K562 (cell line): Measurements from ENCODE around the gene GALNT18. TPM values are rescaled to one million over a fixed set of nuclear protein-coding genes. Genes with fewer than 3 reads are reported as not detected.

Source experiments
- ATAC-seq: fragments of 200-7000 bp; cut with Tn5 transposase; 3 replicates; pipeline ENCODE4 v1.9.1; 2020; ENCODE audit warnings: moderate library complexity
- BruUV-seq: library from RNA; stranded (reverse); fragments of 400-500 nt; replicated peaks from 2 replicates; lab custom pipeline; 2021; lab: Mats Ljungman, UMichigan
- CTCF ChIA-PET: fragments of 300-600 bp; formaldehyde crosslinking; extraction: SDS; loops from one replicate; lab custom pipeline; 2021; ENCODE audit warnings: low intra/inter-chr PET ratio; lab: Yijun Ruan, JAX
- POLR2A ChIA-PET: fragments of 300-600, 350-650 bp; sonication (Branson Sonifier 250); formaldehyde crosslinking; extraction: SDS; loops from one replicate; lab custom pipeline; 2021; ENCODE audit warnings: antibody characterized with exemption, inconsistent platforms; lab: Yijun Ruan, JAX
- DNase-seq, 4 experiments: peaks; one replicate each; pipeline versions ENCODE4 v3.0.0 to v3.0.0-alpha.2; 2011 to 2018; ENCODE audit warnings: low spot score in 3 of 4, mixed read lengths in 3 of 4; ENCODE audit errors: extremely low read depth in 1 of 4
- FAIRE-seq: peaks from 2 replicates; lab custom pipeline; 2011; peaks lifted over from hg19 to GRCh38; lab: Jason Lieb, UNC
- H2AFZ ChIP-seq: 2 replicates; pipeline ENCODE4 v1.6.0; 2011; ENCODE audit warnings: low read depth, low read length, control low read depth, inconsistent platforms
- H3K27ac ChIP-seq: fragments of 200-600 bp; 3 replicates; pipeline ENCODE4 v1.8.0; 2011; ENCODE audit warnings: low read depth, mild to moderate bottlenecking, control low read depth, inconsistent platforms, low read length, moderate library complexity, mixed read lengths; ENCODE audit errors: extremely low read depth
- H3K27me3 ChIP-seq, 2 experiments: fragments of 300-600 bp in 1 of 2; 2 replicates in 1 of 2; 3 replicates in 1 of 2; pipeline versions ENCODE4 v1.6.0 to v1.8.0; 2011; ENCODE audit warnings: inconsistent platforms in 2 of 2, low read length in 2 of 2, mild to moderate bottlenecking in 1 of 2, mixed read lengths in 1 of 2, moderate library complexity in 1 of 2; ENCODE audit not compliant: control insufficient read depth in 2 of 2, insufficient read depth in 2 of 2
- H3K36me3 ChIP-seq: fragments of 300-600 bp; 3 replicates; pipeline ENCODE4 v1.8.0; 2011; ENCODE audit warnings: mild to moderate bottlenecking, low read length, inconsistent platforms; ENCODE audit not compliant: control insufficient read depth, insufficient read depth
- H3K4me1 ChIP-seq, 2 experiments: fragments of 200-600 bp in 1 of 2; replicated peaks in 1 of 2; 2 replicates in 1 of 2; 3 replicates in 1 of 2; pipeline versions ENCODE4 v1.5.1 to v1.8.0; 2011; ENCODE audit warnings: inconsistent platforms in 2 of 2, low read length in 2 of 2, mild to moderate bottlenecking in 1 of 2, mixed read lengths in 1 of 2, moderate library complexity in 1 of 2; ENCODE audit not compliant: control insufficient read depth in 2 of 2, insufficient read depth in 2 of 2
- H3K4me2 ChIP-seq: 2 replicates; pipeline ENCODE4 v1.6.1; 2011; ENCODE audit warnings: low read length, control low read depth, inconsistent platforms, mixed read lengths; ENCODE audit not compliant: insufficient read depth
- H3K4me3 ChIP-seq: fragments of 200-600 bp; sonication (generic), shearing (Covaris generic); 2 replicates; pipeline ENCODE4 v1.5.1; 2016; ENCODE audit warnings: control low read depth, inconsistent platforms
- H3K79me2 ChIP-seq: fragments of 200-600 bp; 3 replicates; pipeline ENCODE4 v1.8.0; 2011; ENCODE audit warnings: low read length, inconsistent platforms; ENCODE audit not compliant: control insufficient read depth, insufficient read depth
- H3K9ac ChIP-seq, 2 experiments: 2 replicates each; pipeline versions ENCODE4 v1.6.0 to v1.6.1; 2011; ENCODE audit warnings: low read depth in 2 of 2, low read length in 2 of 2, control low read depth in 1 of 2, inconsistent platforms in 1 of 2, mild to moderate bottlenecking in 1 of 2, mixed read lengths in 1 of 2; ENCODE audit not compliant: insufficient read depth in 1 of 2
- H3K9me1 ChIP-seq: one replicate; pipeline ENCODE4 v1.6.0; 2011; ENCODE audit warnings: inconsistent platforms, mild to moderate bottlenecking, low read length, moderate library complexity; ENCODE audit not compliant: control insufficient read depth, insufficient read depth
- H3K9me3 ChIP-seq: replicated peaks from 2 replicates; pipeline ENCODE4 v1.5.1; 2011; ENCODE audit warnings: low read depth, low read length, inconsistent platforms; ENCODE audit not compliant: control insufficient read depth, insufficient read depth
- H4K20me1 ChIP-seq: replicated peaks from 2 replicates; pipeline ENCODE4 v1.6.1; 2011; ENCODE audit warnings: low read length, inconsistent platforms, mixed read lengths; ENCODE audit not compliant: control insufficient read depth, insufficient read depth
- EWSR1 ChIP-seq: fragments of 450-650 bp; IDR thresholded peaks from 2 replicates; pipeline ENCODE4 v1.6.1; 2018; ENCODE audit warnings: borderline replicate concordance, mild to moderate bottlenecking, low read depth, moderate library complexity; ENCODE audit not compliant: partially characterized antibody
- FOXK1 ChIP-seq: sonication (generic); formaldehyde crosslinking; IDR thresholded peaks from 2 replicates; pipeline ENCODE4 v1.8.0; 2022; ENCODE audit warnings: missing genetic modification reagents, mild to moderate bottlenecking, borderline replicate concordance
- HDAC6 ChIP-seq: IDR thresholded peaks from 2 replicates; pipeline ENCODE4 v1.6.1; 2012; ENCODE audit warnings: low read depth, mild to moderate bottlenecking, control low read depth, inconsistent platforms, low read length, moderate library complexity
- MAFF ChIP-seq: IDR thresholded peaks from 2 replicates; pipeline ENCODE4 v1.6.1; 2012; ENCODE audit warnings: low read length, improper control_type of control experiment
- PTBP1 ChIP-seq: fragments of 200-400 bp; formaldehyde crosslinking; IDR thresholded peaks from 2 replicates; pipeline ENCODE4 v1.6.1; 2017; ENCODE audit warnings: low read depth, low read length
- SMARCB1 ChIP-seq: IDR thresholded peaks from 2 replicates; pipeline ENCODE4 v1.6.1; 2011; ENCODE audit warnings: improper control_type of control experiment, low read depth; ENCODE audit not compliant: insufficient read length
- XRCC3 ChIP-seq: fragments of 450-650 bp; IDR thresholded peaks from 2 replicates; pipeline ENCODE4 v1.6.1; 2017; ENCODE audit warnings: mild to moderate bottlenecking, moderate library complexity
- ZNF253 ChIP-seq: fragments of 250-450 bp; sonication (Bioruptor Pico); conservative IDR thresholded peaks from 2 replicates; pipeline ENCODE4 v1.6.1; 2021; ENCODE audit warnings: mild to moderate bottlenecking
- WGBS: fragments of 100-300 bp; shearing (Covaris generic); methylation state at CpG from one replicate; pipeline ENCODE4 v1.1.6; 2016; ENCODE audit warnings: low coverage, mixed read lengths; ENCODE audit not compliant: insufficient coverage; ENCODE audit errors: missing lambda C conversion rate; 5-methylcytosine and 5-hydroxymethylcytosine counted together
- in situ Hi-C: fragments of 300-500 bp; cut with MboI; formaldehyde crosslinking; loops from 4 replicates; pipeline ENCODE4 v1.15.0; 2018; ENCODE audit warnings: inconsistent platforms, mixed read lengths
- intact Hi-C: fragments of 100-400 bp; cut with micrococcal nuclease; formaldehyde crosslinking; loops from 2 replicates; pipeline ENCODE4 v1.14.2; 2022
- polyA plus RNA-seq, 8 experiments: library from polyadenylated mRNA; depleted of rRNA in 4 of 8; stranded (reverse) in 5 of 8; unstranded in 3 of 8; fragments of >200 nt; fragmentation: Nextera tagmentation in 2 of 8; fragmentation: Illumina TruSeq in 1 of 8; extraction: Ambion mirVana in 2 of 8; extraction: Trizol in 1 of 8; gene quantifications; 2 replicates each; pipeline versions ENCODE4 v1.2.1 to v1.2.3, GENCODE V29; 2011 to 2014; ENCODE audit warnings: inconsistent platforms in 1 of 8, missing spikeins in 1 of 8
- total RNA-seq, 7 experiments: library from RNA; depleted of rRNA in 6 of 7; stranded (reverse); fragments of >200 nt in 6 of 7; fragmentation: Illumina TruSeq in 2 of 7; extraction: Trizol in 2 of 7; gene quantifications; 2 replicates each; pipeline versions ENCODE4 v1.2.1 to v1.2.3, GENCODE V29; 2011 to 2021; ENCODE audit warnings: low replicate concordance in 1 of 7

The GALNT18 gene
- total and polyA plus RNA-seq, 9 of the 15 experiments (the other 6 are each of a cell fraction or from before 2014, with no cell fraction given) = not detected

- Histone ChIP-seq H3K79me2 (no peaks in the 10 kb centered on the region), H3K9me1 (no peaks in the 10 kb centered on the region), H3K9me3 (no peaks in the 10 kb centered on the region), H3K27ac (no peak overlapping the region), H3K4me3 (no peak overlapping the region), H3K4me1 (no peaks in the 10 kb centered on the region), H3K36me3 (no peaks in the 10 kb centered on the region), H4K20me1 (no peaks in the 10 kb centered on the region), H3K9ac (no peak overlapping the region), H3K4me2 (no peak overlapping the region), H2AFZ (no peak overlapping the region), H3K27me3 (peaks cover 0 to 8% of the 10 kb centered on the region in 2 experiments; a peak in 1 of 5 replicates)
- ChIA-PET POLR2A (interaction anchor here (0.6 to 1.0 kb wide), 2 partner anchors 14 to 248 kb away, joined by 3 to 4 read pairs; no protein-coding TSS in a partner anchor), CTCF (no interaction called here)
- intact Hi-C loops = no loop called here
- no TSS peak for BruUV-seq
- in situ Hi-C loops = no loop called here
- DNase-seq (no peak), ATAC-seq (no peak), FAIRE-seq (no peak)
- TF ChIP-seq SMARCB1 (no peak), MAFF (no peak), ZNF253 (CRISPR knock-in tag) (no peak), HDAC6 (no peak), EWSR1 (no peak), XRCC3 (no peak), PTBP1 (no peak), FOXK1 (CRISPR knock-in tag) (no peak)
- WGBS = 1% methylated on average over 9 of the region's 9 CpGs
Measured at GRCh38 chr11:11502263-11502861, 119.4 kb downstream of the GALNT18 start.
